Glomerular visceral epithelial cell (primary cell): Measurements from ENCODE around the gene CCDC148.
"Not testable (repeated sequence)": the region's sequence is repeated elsewhere in the genome, so short reads cannot be mapped to it uniquely, and the experiment has no call there.

Experiments used
- DNase-seq: peaks from one replicate; pipeline ENCODE4 v3.0.0-alpha.2; 2016; ENCODE audit errors: extremely low spot score

Gene CCDC148

GRCh38 chr2:158482594-158482993, 26.0 kb upstream of the CCDC148 start:
- DNase-seq, result peak; percentile 56

GRCh38 chr2:158481116-158481515, 24.6 kb upstream of the CCDC148 start:
- no peak for DNase-seq

- no peak for DNase-seq
Observed at GRCh38 chr2:158478816-158479215, 22.3 kb upstream of the CCDC148 start.

- DNase-seq, result no peak
Observed at GRCh38 chr2:158478237-158478636, 21.7 kb upstream of the CCDC148 start.

- no peak for DNase-seq
Observed at GRCh38 chr2:158477202-158477601, 20.6 kb upstream of the CCDC148 start.

GRCh38 chr2:158474526-158475011, 18.0 kb upstream of the CCDC148 start:
- DNase-seq, result not testable (repeated sequence)

- DNase-seq, result no peak
Observed at GRCh38 chr2:158473719-158474392, 17.3 kb upstream of the CCDC148 start.

GRCh38 chr2:158473300-158473699, 16.7 kb upstream of the CCDC148 start:
- not testable (repeated sequence) for DNase-seq

GRCh38 chr2:158472829-158473228, 16.3 kb upstream of the CCDC148 start:
- DNase-seq, result not testable (repeated sequence)

- no peak for DNase-seq
Observed at GRCh38 chr2:158467248-158467647, 10.7 kb upstream of the CCDC148 start.

- DNase-seq, result peak; percentile 9
Observed at GRCh38 chr2:158464426-158465281, 8.1 kb upstream of the CCDC148 start.

GRCh38 chr2:158463496-158464095, 7.0 kb upstream of the CCDC148 start:
- DNase-seq, result no peak

GRCh38 chr2:158460632-158461297, 4.2 kb upstream of the CCDC148 start:
- DNase-seq, result peak; percentile 40

GRCh38 chr2:158459161-158460003, 2.8 kb upstream of the CCDC148 start:
- DNase-seq, result peak; percentile 12

- DNase-seq, result no peak
Observed at GRCh38 chr2:158458617-158458920, 2.0 kb upstream of the CCDC148 start.

GRCh38 chr2:158457826-158458616, 1.5 kb upstream of the CCDC148 start:
- peak; percentile 93 for DNase-seq

- DNase-seq, result peak; percentile 75
Observed at GRCh38 chr2:158457092-158457825, 706 bp upstream of the CCDC148 start.

GRCh38 chr2:158443606-158444005, 12.9 kb downstream of the CCDC148 start:
- peak; percentile 21 for DNase-seq

- DNase-seq, result not testable (repeated sequence)
Observed at GRCh38 chr2:158439062-158439461, 17.5 kb downstream of the CCDC148 start.

GRCh38 chr2:158433716-158434115, 22.8 kb downstream of the CCDC148 start:
- not testable (repeated sequence) for DNase-seq
